OCI-LY3 (cell line): ENCODE measurements around the gene EMILIN1.

Experiments
- CTCF ChIP-seq: fragments of 200-600, 300-600 bp; sonication (generic); IDR thresholded peaks from 2 replicates; pipeline ENCODE4 v1.5.1; 2014; ENCODE audit warnings: antibody characterized with exemption, low read length, low read depth
- EZH2phosphoT487 ChIP-seq: fragments of 200-600 bp; shearing (Covaris generic); IDR thresholded peaks from 2 replicates; pipeline ENCODE4 v1.6.1; 2018; ENCODE audit warnings: antibody characterized with exemption, mixed run types, low read depth

- no peak for TF ChIP-seq CTCF
- no peak for TF ChIP-seq EZH2phosphoT487
Observed at GRCh38 chr2:27033253-27033852, 45.1 kb upstream of the EMILIN1 start.
